GM19324 (cell line): ENCODE results near the gene TIGD1.
"Not testable (repeated sequence)": the region's sequence is repeated elsewhere in the genome, so short reads cannot be mapped to it uniquely, and the experiment has no call there.

ENCODE experiments used
- ATAC-seq: cut with Tn5 transposase; IDR thresholded peaks from one replicate; pipeline ENCODE4 v1.9.1; 2021; ENCODE audit warnings: mild to moderate bottlenecking, moderate library complexity; ENCODE audit not compliant: unreplicated experiment, low FRiP score

The TIGD1 gene

GRCh38 chr2:232571026-232571474 lies 20.7 kb upstream of the TIGD1 start:
- no peak for ATAC-seq

DNA sequence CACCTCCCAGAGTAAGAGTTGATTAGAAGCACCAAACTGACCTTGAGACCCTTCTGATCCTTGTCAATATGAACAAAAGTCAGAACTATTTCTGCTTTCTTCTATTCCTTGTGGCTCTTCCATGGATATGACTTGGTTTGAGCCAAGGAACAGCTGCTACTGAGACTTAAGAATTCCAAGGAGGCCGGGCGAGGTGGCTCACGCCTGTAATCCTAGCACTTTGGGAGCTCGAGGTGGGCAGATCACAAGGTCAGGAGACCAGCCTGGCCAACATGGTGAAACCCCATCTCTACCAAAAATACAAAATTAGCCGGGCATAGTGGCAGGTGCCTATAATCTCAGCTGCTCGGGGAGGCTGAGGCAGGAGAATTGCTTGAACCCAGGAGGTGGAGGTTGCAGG lies 20.1 kb upstream of the TIGD1 start:
- not testable (repeated sequence) for ATAC-seq

DNA sequence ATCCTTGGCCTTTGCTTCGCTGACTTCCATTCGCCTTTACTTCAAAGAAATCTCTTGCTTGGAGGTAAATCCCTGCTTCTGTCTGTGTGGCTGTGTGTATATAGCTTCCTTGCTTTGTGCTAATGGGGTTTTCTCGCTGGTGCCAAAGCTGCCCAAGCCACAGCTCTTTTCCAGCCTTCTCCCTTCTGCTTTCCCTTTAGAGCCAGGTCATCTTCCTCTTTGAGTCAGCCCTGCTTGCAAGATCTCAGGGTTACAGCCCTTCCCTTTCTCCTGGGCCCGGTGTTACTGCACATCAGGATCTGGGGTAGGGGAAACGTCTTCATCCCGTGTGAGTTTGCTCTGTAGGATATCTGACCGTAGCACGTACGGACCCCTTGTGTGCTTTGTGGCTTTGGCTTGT lies 19.2 kb upstream of the TIGD1 start:
- no peak for ATAC-seq

- no peak for ATAC-seq
Observed at GRCh38 chr2:232568161-232568560, 17.8 kb upstream of the TIGD1 start.

DNA sequence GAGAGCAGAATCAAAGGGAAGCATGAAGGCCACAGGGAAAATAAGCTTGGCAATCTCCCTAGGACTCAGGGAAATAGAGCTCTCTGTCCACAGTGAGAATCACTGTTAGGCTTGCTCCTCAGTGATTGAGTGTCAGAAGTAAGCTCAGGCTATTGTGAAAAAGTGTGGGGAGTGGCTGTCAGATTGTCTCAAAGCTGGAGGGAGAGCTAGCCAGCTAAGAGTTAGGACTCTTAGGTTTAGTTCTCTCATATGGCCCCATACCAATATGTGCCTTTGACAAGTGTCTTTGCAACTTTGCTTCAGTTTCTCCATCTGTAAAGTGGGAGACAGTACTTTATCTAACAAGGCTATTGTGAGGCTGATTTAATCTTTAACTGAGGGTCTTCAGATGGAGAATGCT lies 17.4 kb upstream of the TIGD1 start:
- ATAC-seq, result no peak

GRCh38 chr2:232563580-232563979 lies 13.2 kb upstream of the TIGD1 start:
- no peak for ATAC-seq

GRCh38 chr2:232562515-232563151 lies 12.3 kb upstream of the TIGD1 start:
- ATAC-seq, result no peak

GRCh38 chr2:232556426-232556825 lies 6.1 kb upstream of the TIGD1 start:
- no peak for ATAC-seq

- ATAC-seq, result no peak
Observed at GRCh38 chr2:232551776-232552175, 1.4 kb upstream of the TIGD1 start.

- ATAC-seq, result no peak
Observed at GRCh38 chr2:232551250-232551638, 887 bp upstream of the TIGD1 start.

- ATAC-seq, result no peak
Observed at GRCh38 chr2:232549655-232550353, 553 bp downstream of the TIGD1 start.

DNA sequence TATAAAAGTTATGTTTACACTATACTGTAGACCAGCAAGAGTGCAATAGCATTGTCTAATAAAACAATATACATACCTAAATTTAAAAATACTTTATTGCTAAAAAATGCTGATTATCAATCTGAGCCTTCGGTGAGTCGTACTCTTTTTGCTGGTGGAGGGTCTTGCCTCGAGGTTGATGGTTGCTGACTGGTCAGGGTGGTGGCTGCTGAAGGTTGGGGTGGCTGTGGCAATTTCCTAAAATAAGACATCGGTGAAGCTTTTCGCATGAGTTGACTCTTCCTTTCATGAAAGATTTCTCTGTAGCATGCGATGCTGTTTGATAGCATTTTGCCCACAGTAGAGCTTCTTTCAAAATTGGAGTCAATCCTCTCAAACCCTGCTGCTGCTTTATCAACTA lies 2.4 kb downstream of the TIGD1 start:
- no peak for ATAC-seq

DNA sequence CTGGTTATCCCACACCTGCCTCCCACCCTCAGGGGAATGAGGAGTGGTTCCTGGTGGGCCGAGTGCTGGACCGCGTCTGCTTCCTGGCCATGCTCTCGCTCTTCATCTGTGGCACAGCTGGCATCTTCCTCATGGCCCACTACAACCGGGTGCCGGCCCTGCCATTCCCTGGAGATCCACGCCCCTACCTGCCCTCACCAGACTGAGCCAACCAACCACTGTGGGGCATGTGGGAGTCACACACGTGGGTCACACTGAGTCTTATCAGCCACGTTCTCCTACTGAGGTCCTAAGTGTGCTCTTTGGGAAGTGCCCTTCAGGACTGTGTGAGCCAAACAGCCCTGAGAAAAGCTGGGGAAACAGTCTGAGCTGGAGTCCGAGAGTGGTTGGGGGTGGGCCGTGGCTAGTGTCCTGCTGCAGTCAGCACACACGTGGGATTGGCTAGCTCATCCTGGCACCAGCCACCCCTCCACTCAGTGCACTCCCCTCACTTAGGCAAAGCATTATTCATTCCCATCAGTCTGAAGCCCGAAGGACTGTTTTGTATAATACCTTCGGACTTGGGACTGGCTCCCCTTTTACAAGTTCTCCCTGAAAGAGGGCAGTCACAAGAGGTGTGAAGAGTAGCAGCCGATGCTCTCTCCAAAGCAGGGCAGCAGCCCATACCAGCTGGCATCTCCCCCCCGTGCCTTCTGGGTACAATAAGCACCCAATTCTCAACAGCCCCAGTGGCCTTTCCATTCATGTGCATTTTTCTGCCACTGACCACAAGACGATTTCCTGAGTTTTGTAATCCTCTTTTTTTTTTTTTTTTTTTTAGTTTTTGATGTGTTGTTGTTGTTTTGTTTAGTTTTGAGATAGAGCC lies 4.6 kb downstream of the TIGD1 start:
- no peak for ATAC-seq

DNA sequence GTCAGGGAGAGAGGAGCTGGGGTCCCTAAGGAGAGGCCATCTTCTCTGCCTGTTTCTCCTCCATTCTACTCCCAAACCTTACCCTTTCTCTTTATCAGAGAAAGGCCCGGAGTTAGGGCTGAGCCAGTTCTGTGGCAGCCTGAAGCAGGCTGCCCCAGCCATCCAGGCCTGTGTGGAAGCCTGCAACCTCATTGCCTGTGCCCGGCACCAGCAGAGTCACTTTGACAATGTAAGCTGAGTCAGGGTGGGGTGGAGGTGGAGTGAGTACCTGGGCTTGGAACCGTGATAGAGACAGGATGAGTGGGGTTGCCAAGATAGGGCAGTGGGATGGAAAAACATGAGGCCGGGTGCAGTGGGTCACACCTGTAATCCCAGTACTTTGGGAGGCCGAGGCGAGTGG lies 5.7 kb downstream of the TIGD1 start:
- ATAC-seq, result no peak

DNA sequence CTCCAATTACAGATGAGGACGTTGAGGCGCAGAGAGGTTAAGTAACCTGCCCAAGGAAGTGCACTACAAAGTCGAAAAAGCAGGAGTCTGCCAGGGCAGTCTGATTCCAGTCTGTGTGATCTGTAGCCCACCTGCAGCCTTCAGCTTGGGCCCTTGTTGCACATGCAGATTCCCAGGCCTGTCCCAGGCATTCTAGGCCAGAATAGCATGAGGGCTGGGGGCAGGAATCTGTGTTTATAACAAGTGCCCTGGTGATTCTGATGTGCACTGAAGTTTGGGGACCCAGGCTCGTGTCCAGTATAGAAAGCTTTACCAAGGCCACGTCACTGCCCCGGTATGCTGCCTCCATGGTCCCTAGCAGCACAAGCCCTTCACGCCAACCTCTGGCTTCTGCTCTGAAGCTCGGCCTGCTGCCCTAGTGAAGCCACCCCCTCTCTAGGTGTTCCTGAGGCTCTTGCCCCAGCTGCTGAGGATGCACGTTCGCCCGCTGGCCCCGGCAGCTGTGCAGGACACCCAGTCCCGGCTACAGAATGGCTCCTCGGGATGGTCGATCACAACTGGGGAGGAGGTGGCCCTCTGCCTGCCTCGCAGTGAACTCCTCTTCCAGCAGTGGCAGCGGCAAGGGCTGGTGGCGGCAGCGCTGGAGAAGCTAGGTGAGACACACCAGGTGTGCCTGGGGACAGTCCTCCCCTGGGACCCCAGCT lies 6.3 kb downstream of the TIGD1 start:
- ATAC-seq, result no peak

GRCh38 chr2:232543491-232543890 lies 6.9 kb downstream of the TIGD1 start:
- ATAC-seq, result no peak

GRCh38 chr2:232542715-232543467 lies 7.5 kb downstream of the TIGD1 start:
- ATAC-seq, result no peak

DNA sequence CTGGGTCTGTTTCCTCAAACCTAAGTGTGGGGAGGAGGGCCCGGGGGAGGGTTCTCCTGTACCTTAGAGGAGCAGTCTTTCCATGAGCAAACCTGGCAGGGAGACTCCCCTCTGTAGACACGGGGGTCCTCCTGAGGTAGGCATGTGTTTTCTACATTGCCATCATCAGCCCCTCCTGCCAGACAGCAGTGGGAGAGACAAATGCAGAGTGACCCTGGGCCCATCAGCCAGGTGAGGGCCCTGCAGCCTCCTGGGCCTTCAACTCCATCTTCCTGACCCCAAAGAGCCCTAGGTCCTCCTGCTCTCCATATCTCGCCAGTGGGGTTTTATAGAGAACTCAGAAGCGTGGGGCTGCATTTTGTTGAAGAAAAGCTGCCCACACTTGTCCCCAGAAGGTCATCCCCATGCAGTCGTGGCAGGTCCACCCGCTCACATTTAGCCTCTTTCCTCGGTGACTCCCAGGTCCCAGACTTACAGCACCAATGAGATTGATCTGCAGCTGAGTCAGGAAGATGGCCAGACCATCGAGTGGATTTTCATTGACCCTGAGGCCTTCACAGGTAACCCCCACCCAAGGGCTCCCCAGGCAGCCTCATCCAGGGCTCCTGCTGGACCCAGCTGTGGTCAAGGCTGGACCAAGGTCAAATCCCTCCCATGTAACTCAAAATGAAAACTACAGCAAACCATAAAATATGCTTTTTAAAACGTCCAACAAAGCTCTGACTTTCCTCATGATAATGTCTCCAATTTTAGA lies 8.2 kb downstream of the TIGD1 start:
- ATAC-seq, result no peak

GRCh38 chr2:232541195-232541960 lies 9.0 kb downstream of the TIGD1 start:
- no peak for ATAC-seq
